ENCODE measurements around the gene UAP1.

Gene UAP1

GRCh38 chr1:162635418-162635817 is 73.9 kb downstream of the UAP1 start:
- Histone ChIP-seq H3K4me3 (ENCODE audit: low read depth in 1 of 2, low read length in 2 of 2) (no peak overlapping the region), H3K9me3 (ENCODE audit: insufficient read depth, low read length, severe bottlenecking) (no peaks in the 10 kb centered on the region), H3K9ac (ENCODE audit: low read depth, low read length) (no peak overlapping the region), H4K20me1 (ENCODE audit: insufficient read depth, low read length) (no peaks in the 10 kb centered on the region), H3K4me1 (ENCODE audit: insufficient read depth, low read length) (no peaks in the 10 kb centered on the region), H3K36me3 (ENCODE audit: insufficient read depth, low read length) (no peaks in the 10 kb centered on the region), H2AFZ (ENCODE audit: low read depth, low read length) (no peak overlapping the region), H3K4me2 (ENCODE audit: insufficient read depth, low read length) (no peak overlapping the region), H3K79me2 (ENCODE audit: insufficient read depth, low read length) (no peaks in the 10 kb centered on the region), H3K27me3 (ENCODE audit: insufficient read depth, low read length, poor library complexity) (peaks cover 10% of the 10 kb centered on the region), H3K27ac (ENCODE audit: low read length) (no peak overlapping the region)
- ATAC-seq (ENCODE audit: insufficient read depth, low read depth) (no peak), DNase-seq (no peak)
- TF ChIP-seq, protein P1, sequence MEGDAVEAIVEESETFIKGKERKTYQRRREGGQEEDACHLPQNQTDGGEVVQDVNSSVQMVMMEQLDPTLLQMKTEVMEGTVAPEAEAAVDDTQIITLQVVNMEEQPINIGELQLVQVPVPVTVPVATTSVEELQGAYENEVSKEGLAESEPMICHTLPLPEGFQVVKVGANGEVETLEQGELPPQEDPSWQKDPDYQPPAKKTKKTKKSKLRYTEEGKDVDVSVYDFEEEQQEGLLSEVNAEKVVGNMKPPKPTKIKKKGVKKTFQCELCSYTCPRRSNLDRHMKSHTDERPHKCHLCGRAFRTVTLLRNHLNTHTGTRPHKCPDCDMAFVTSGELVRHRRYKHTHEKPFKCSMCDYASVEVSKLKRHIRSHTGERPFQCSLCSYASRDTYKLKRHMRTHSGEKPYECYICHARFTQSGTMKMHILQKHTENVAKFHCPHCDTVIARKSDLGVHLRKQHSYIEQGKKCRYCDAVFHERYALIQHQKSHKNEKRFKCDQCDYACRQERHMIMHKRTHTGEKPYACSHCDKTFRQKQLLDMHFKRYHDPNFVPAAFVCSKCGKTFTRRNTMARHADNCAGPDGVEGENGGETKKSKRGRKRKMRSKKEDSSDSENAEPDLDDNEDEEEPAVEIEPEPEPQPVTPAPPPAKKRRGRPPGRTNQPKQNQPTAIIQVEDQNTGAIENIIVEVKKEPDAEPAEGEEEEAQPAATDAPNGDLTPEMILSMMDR (IDR thresholded peaks at IDR 0.05; ENCODE audit: borderline replicate concordance, extremely low read depth, low read length, poor library complexity, severe bottlenecking): no peak
- TF ChIP-seq EZH2 (IDR thresholded peaks at IDR 0.05; ENCODE audit: borderline replicate concordance, low read depth, low read length, severe bottlenecking): no peak

DNA sequence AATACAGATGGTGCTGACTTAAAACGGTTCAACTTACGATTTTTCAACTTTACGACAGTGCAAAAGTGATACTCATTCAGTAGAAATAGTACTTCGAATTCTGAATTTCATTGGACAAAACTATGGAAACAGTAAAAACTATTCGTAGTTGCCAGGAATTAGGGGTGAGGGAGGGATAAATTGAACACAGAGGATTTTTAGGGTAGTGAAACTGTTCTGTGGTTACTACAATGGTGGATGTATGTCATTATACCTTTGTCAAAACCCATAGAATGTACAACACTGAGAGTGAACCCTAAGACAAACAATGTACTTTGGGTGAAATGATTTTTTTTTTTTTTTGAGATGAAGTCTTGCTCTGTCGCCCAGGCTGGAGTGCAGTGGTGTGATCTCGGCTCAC is 78.2 kb downstream of the UAP1 start:
- ATAC-seq (ENCODE audit: insufficient read depth, low read depth) (no peak), DNase-seq (no peak)
- no peaks in the 10 kb centered on the region for H3K79me2 ChIP-seq (ENCODE audit: insufficient read depth, low read length)
- H3K4me1 ChIP-seq (ENCODE audit: insufficient read depth, low read length): no peaks in the 10 kb centered on the region
- no peaks in the 10 kb centered on the region for H3K36me3 ChIP-seq (ENCODE audit: insufficient read depth, low read length)
- no peak overlapping the region for H3K27ac ChIP-seq (ENCODE audit: low read length)
- H3K27me3 ChIP-seq (ENCODE audit: insufficient read depth, low read length, poor library complexity): peaks cover 8% of the 10 kb centered on the region
- no peaks in the 10 kb centered on the region for H4K20me1 ChIP-seq (ENCODE audit: insufficient read depth, low read length)
- TF ChIP-seq EZH2 (IDR thresholded peaks at IDR 0.05; ENCODE audit: borderline replicate concordance, low read depth, low read length, severe bottlenecking): no peak
- TF ChIP-seq, protein P1 (IDR thresholded peaks at IDR 0.05; ENCODE audit: borderline replicate concordance, extremely low read depth, low read length, poor library complexity, severe bottlenecking): no peak
- no peak overlapping the region for H3K4me3 ChIP-seq (ENCODE audit: low read depth in 1 of 2, low read length in 2 of 2)
- H3K4me2 ChIP-seq (ENCODE audit: insufficient read depth, low read length): no peak overlapping the region
- H3K9me3 ChIP-seq (ENCODE audit: insufficient read depth, low read length, severe bottlenecking): no peaks in the 10 kb centered on the region
- H3K9ac ChIP-seq (ENCODE audit: low read depth, low read length): no peak overlapping the region
- H2AFZ ChIP-seq (ENCODE audit: low read depth, low read length): no peak overlapping the region

GRCh38 chr1:162641114-162641513 is 79.6 kb downstream of the UAP1 start:
- no peaks in the 10 kb centered on the region for H4K20me1 ChIP-seq (ENCODE audit: insufficient read depth, low read length)
- no peak for TF ChIP-seq EZH2 (IDR thresholded peaks at IDR 0.05; ENCODE audit: borderline replicate concordance, low read depth, low read length, severe bottlenecking)
- TF ChIP-seq, protein P1 (IDR thresholded peaks at IDR 0.05; ENCODE audit: borderline replicate concordance, extremely low read depth, low read length, poor library complexity, severe bottlenecking): no peak
- peaks cover 4% of the 10 kb centered on the region for H3K27me3 ChIP-seq (ENCODE audit: insufficient read depth, low read length, poor library complexity)
- no peak overlapping the region for H3K27ac ChIP-seq (ENCODE audit: low read length)
- no peak overlapping the region for H3K4me2 ChIP-seq (ENCODE audit: insufficient read depth, low read length)
- H3K4me3 ChIP-seq (ENCODE audit: low read depth in 1 of 2, low read length in 2 of 2): no peak overlapping the region
- no peaks in the 10 kb centered on the region for H3K9me3 ChIP-seq (ENCODE audit: insufficient read depth, low read length, severe bottlenecking)
- no peaks in the 10 kb centered on the region for H3K36me3 ChIP-seq (ENCODE audit: insufficient read depth, low read length)
- no peaks in the 10 kb centered on the region for H3K4me1 ChIP-seq (ENCODE audit: insufficient read depth, low read length)
- H2AFZ ChIP-seq (ENCODE audit: low read depth, low read length): no peak overlapping the region
- no peaks in the 10 kb centered on the region for H3K79me2 ChIP-seq (ENCODE audit: insufficient read depth, low read length)
- DNase-seq (no peak), ATAC-seq (ENCODE audit: insufficient read depth, low read depth) (no peak)
- H3K9ac ChIP-seq (ENCODE audit: low read depth, low read length): no peak overlapping the region

DNA sequence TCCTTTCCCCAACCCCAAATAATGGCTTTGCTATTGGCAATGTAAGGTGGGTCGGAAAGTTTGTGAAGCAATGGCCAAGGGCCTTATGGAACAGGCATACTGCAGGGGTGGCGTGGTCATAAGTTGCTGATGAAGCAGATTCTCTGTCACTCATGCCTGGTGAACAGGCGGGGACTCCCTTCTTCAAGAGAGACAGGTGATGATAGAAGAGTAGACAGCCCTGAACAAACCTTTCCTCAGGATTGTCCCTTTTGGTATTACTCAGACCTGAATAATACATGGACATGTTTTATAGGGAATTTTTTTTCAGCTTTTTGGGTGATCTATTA is 83.4 kb downstream of the UAP1 start:
- Histone ChIP-seq H3K79me2 (ENCODE audit: insufficient read depth, low read length) (no peaks in the 10 kb centered on the region), H2AFZ (ENCODE audit: low read depth, low read length) (no peak overlapping the region), H3K36me3 (ENCODE audit: insufficient read depth, low read length) (no peaks in the 10 kb centered on the region), H3K4me2 (ENCODE audit: insufficient read depth, low read length) (no peak overlapping the region), H3K9ac (ENCODE audit: low read depth, low read length) (no peak overlapping the region), H3K27me3 (ENCODE audit: insufficient read depth, low read length, poor library complexity) (no peaks in the 10 kb centered on the region), H3K9me3 (ENCODE audit: insufficient read depth, low read length, severe bottlenecking) (no peaks in the 10 kb centered on the region), H3K4me1 (ENCODE audit: insufficient read depth, low read length) (no peaks in the 10 kb centered on the region), H3K27ac (ENCODE audit: low read length) (no peak overlapping the region), H4K20me1 (ENCODE audit: insufficient read depth, low read length) (no peaks in the 10 kb centered on the region), H3K4me3 (ENCODE audit: low read depth in 1 of 2, low read length in 2 of 2) (no peak overlapping the region)
- DNase-seq: no peak
- ATAC-seq (ENCODE audit: insufficient read depth, low read depth): no peak
- no peak for TF ChIP-seq EZH2 (IDR thresholded peaks at IDR 0.05; ENCODE audit: borderline replicate concordance, low read depth, low read length, severe bottlenecking)
- TF ChIP-seq, protein P1 (IDR thresholded peaks at IDR 0.05; ENCODE audit: borderline replicate concordance, extremely low read depth, low read length, poor library complexity, severe bottlenecking): no peak

All from DND-41 (cell line).